GM21786 (cell line): ENCODE data around the gene THBD.

ENCODE experiments used
- ATAC-seq: cut with Tn5 transposase; IDR thresholded peaks from one replicate; pipeline ENCODE4 v1.9.1; 2021; ENCODE audit not compliant: unreplicated experiment

The THBD gene

GRCh38 chr20:23062632-23063031, 13.2 kb upstream of the THBD start:
- ATAC-seq: no peak

GRCh38 chr20:23061734-23062561, 12.5 kb upstream of the THBD start:
- no peak for ATAC-seq

GRCh38 chr20:23061262-23061661, 11.8 kb upstream of the THBD start:
- no peak for ATAC-seq

GRCh38 chr20:23060629-23061028, 11.2 kb upstream of the THBD start:
- ATAC-seq: no peak

GRCh38 chr20:23059846-23060245, 10.4 kb upstream of the THBD start:
- ATAC-seq: no peak

GRCh38 chr20:23059001-23059400, 9.5 kb upstream of the THBD start:
- no peak for ATAC-seq

- ATAC-seq: no peak
Measured at GRCh38 chr20:23058240-23058639, 8.8 kb upstream of the THBD start.

- ATAC-seq: no peak
Measured at GRCh38 chr20:23052904-23053303, 3.4 kb upstream of the THBD start.

GRCh38 chr20:23050847-23051627, 1.6 kb upstream of the THBD start:
- ATAC-seq: no peak

GRCh38 chr20:23050076-23050838, 785 bp upstream of the THBD start:
- no peak for ATAC-seq

- no peak for ATAC-seq
Measured at GRCh38 chr20:23048283-23049200, 930 bp downstream of the THBD start.

- ATAC-seq: no peak
Measured at GRCh38 chr20:23047738-23048214, 1.7 kb downstream of the THBD start.

- ATAC-seq: no peak
Measured at GRCh38 chr20:23047001-23047737, 2.3 kb downstream of the THBD start.

- ATAC-seq: no peak
Measured at GRCh38 chr20:23046431-23046830, 3.0 kb downstream of the THBD start.

- no peak for ATAC-seq
Measured at GRCh38 chr20:23043376-23043775, 6.1 kb downstream of the THBD start.

GRCh38 chr20:23042270-23042669, 7.2 kb downstream of the THBD start:
- ATAC-seq: no peak

- no peak for ATAC-seq
Measured at GRCh38 chr20:23039885-23040508, 9.5 kb downstream of the THBD start.

GRCh38 chr20:23039136-23039875, 10.2 kb downstream of the THBD start:
- ATAC-seq: no peak
